ENCODE measurements around the gene VLDLR.

The VLDLR gene

DNA sequence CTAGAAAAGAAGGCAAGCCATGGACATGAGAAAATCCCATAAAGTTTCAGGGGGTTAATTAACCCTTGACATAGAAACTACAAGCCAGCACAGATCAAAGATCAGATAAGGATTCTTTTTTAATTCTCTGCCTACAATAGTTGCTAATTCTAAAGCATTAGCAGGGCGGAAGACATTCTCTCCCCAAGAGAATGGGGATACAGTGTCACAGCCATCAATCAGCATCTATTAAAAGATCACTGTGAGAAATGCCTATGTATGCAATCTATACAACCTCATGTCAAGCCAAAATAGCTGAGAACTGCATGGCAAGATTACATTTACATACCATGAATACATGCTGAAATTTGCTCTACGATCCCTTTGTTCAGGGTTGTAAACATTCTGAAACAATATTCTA is 14.3 kb downstream of the VLDLR start:
- no peak for DNase-seq (ENCODE audit: low read depth)
- TF ChIP-seq, protein P1, sequence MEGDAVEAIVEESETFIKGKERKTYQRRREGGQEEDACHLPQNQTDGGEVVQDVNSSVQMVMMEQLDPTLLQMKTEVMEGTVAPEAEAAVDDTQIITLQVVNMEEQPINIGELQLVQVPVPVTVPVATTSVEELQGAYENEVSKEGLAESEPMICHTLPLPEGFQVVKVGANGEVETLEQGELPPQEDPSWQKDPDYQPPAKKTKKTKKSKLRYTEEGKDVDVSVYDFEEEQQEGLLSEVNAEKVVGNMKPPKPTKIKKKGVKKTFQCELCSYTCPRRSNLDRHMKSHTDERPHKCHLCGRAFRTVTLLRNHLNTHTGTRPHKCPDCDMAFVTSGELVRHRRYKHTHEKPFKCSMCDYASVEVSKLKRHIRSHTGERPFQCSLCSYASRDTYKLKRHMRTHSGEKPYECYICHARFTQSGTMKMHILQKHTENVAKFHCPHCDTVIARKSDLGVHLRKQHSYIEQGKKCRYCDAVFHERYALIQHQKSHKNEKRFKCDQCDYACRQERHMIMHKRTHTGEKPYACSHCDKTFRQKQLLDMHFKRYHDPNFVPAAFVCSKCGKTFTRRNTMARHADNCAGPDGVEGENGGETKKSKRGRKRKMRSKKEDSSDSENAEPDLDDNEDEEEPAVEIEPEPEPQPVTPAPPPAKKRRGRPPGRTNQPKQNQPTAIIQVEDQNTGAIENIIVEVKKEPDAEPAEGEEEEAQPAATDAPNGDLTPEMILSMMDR (conservative IDR thresholded peaks at IDR 0.05; ENCODE audit: control insufficient read depth, insufficient read depth, low read depth, low read length), result no peak

DNA sequence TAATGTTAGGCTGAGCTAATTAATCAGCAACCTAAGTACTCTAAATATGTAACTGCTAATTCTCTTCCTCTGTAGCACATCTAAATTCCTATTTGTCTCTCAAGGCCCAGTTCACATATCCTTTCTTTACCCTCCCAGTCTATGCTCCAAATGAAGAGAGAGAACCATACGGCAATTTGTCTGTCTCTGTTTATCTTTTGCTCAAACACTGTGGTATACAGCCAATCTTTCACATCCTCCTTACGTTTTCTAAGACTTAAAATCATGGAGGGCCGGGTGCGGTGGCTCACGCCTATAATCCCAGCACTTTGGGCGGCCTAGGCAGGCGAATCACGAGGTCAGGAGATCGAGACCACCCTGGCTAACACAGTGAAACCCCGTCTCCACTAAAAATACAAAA is 15.8 kb downstream of the VLDLR start:
- TF ChIP-seq, protein P1 (conservative IDR thresholded peaks at IDR 0.05; ENCODE audit: control insufficient read depth, insufficient read depth, low read depth, low read length), result no peak
- DNase-seq (ENCODE audit: low read depth), result no peak
- H3K4me3 ChIP-seq (ENCODE audit: control insufficient read depth, low read depth, low read length), result no peak overlapping the region

More for the DNA sequence above, 14.3 kb downstream of the VLDLR start:
- H3K4me3 ChIP-seq (ENCODE audit: control insufficient read depth, low read depth, low read length), result no peak overlapping the region

DNA sequence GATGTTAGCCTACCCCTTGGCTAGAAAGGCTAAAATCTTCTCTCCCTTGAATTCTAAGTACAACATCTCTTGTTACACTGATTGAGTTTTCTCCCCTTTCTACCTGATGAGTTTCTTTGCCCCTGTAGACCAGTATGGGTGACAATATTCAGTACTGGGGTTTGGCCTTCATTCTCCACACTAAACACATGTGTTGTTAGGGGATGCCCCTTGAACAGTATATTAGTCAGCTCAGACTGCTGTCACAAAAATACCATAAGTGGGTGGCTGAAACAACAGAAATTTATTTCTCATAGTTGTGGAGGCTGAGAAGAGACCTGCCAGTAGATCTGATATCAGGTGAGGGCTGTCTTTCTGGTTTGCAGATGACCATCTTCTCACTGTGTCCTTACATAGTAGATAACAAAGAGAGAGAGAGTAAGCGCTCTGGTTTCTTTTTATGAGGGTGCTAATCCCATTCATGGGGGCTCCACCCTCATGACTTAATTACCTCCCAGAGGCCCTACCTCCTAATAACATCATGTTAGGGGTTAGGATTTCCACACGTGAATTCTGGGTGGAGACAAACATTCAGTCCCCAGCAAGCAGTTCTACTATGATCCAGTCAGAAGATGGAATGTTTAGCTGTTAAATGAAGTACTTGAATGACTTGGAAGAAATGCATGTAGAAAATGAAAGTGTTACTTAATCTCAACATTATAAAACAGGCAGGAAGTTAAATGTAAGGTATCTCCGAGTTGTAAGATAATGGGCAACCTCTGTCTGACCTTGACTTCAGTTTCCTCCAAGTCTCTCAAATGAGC is 17.5 kb downstream of the VLDLR start:
- no peak overlapping the region for H3K4me3 ChIP-seq (ENCODE audit: control insufficient read depth, low read depth, low read length)
- TF ChIP-seq, protein P1 (conservative IDR thresholded peaks at IDR 0.05; ENCODE audit: control insufficient read depth, insufficient read depth, low read depth, low read length), result no peak
- DNase-seq (ENCODE audit: low read depth), result no peak

DNA sequence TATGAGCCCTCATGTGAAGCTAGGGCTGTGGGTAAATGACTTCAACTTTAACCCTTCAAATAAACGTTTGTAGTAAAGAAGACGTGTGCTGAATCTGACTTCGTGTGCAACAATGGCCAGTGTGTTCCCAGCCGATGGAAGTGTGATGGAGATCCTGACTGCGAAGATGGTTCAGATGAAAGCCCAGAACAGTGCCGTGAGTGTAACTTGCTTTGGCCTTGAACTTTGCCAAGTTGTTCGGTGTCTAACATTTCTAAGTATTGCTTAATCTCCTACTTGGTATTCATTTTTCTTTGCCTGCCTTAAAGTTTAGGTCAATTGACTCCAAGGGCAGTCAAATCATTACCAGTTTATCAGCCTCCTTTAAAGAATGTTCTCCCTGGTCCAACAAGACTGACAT is 18.2 kb downstream of the VLDLR start:
- no peak for DNase-seq (ENCODE audit: low read depth)
- TF ChIP-seq, protein P1 (conservative IDR thresholded peaks at IDR 0.05; ENCODE audit: control insufficient read depth, insufficient read depth, low read depth, low read length), result no peak
- H3K4me3 ChIP-seq (ENCODE audit: control insufficient read depth, low read depth, low read length), result no peak overlapping the region

DNA sequence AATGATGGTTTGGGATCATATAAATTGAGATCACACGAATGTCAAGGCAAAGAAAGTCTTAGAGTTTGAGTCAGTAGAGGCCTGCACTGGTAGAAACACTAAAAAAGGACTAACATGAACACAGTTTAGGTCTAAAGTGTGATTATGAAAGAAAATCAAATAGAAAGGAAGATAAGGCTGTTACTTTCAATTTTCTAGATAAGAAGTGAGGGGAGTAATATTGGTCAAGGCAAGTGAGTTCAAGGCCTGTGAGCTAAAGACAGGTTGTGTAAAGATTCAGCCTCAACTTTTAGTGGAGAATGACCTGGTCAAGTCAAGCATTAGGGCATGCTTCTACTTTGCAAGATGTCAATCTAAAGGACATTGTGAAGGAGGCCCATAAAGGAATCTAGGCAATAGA is 19.0 kb downstream of the VLDLR start:
- no peak overlapping the region for H3K4me3 ChIP-seq (ENCODE audit: control insufficient read depth, low read depth, low read length)
- TF ChIP-seq, protein P1 (conservative IDR thresholded peaks at IDR 0.05; ENCODE audit: control insufficient read depth, insufficient read depth, low read depth, low read length), result no peak
- no peak for DNase-seq (ENCODE audit: low read depth)

DNA sequence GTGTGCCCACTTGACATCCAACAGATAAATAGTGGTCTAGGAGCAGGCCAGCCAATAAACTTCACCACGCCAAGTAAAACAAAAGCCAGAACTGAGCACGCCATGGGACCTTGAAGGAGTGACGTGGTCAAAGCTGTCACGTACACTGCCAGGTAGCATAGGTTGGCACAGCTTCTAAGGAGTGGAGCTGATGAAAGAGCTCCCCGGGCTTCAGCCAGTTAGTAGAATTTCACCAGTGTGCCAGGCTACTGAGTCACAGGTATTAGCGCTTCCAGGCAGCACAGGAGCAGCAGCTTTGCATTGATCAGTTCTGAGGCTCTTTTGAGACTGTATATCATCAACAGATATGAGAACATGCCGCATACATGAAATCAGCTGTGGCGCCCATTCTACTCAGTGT is 19.4 kb downstream of the VLDLR start:
- TF ChIP-seq, protein P1 (conservative IDR thresholded peaks at IDR 0.05; ENCODE audit: control insufficient read depth, insufficient read depth, low read depth, low read length), result no peak
- H3K4me3 ChIP-seq (ENCODE audit: control insufficient read depth, low read depth, low read length), result no peak overlapping the region

More for the DNA sequence above, 19.4 kb downstream of the VLDLR start:
- no peak for DNase-seq (ENCODE audit: low read depth)

Measured in fibroblast of mammary gland (primary cell).